HG02870 (cell line): ENCODE results near the gene VPS11.
A peak's percentile ranks its signal among the peaks of the same experiment; 100 is the strongest.

Experiments used
- ATAC-seq: cut with Tn5 transposase; IDR thresholded peaks from one replicate; pipeline ENCODE4 v1.9.1; 2021; ENCODE audit warnings: mild to moderate bottlenecking, moderate library complexity; ENCODE audit not compliant: unreplicated experiment

The VPS11 gene

DNA sequence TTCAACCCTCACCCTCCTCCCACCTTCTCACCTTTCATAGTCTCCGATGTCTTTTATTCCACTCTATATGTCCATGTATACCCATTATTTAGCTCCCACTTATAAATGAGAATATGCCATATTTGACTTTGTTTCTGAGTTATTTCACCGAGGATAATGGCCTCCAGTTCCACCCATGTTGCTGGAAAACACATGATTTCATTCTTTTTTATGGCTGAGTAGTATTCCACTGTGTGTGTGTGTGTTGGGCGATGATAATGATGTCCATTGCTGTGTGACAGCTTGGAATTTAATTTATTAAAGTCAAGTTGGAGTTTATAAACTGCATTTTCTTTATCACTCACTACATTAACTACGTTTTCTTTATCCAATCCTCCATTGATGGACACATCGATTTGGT lies 50.6 kb downstream of the VPS11 start:
- ATAC-seq: no peak

DNA sequence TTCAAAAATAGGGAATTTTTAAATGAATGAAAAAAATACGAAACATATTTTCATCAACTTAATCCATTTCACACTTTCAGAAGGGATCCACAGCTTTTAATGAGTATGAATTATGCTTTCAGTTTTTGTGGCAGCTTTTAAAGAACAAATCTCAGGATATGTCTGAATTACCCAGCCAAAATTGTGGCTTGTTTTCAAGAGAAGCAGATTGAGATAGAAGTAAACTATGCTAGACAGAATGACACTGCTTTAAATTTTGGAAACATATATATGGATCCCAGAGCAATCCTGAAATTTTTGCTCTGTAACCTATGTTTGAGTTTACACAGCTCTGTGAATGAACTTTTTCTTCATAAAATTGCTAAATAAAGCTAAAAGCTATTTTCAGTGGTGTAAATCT lies 51.3 kb downstream of the VPS11 start:
- ATAC-seq: no peak

DNA sequence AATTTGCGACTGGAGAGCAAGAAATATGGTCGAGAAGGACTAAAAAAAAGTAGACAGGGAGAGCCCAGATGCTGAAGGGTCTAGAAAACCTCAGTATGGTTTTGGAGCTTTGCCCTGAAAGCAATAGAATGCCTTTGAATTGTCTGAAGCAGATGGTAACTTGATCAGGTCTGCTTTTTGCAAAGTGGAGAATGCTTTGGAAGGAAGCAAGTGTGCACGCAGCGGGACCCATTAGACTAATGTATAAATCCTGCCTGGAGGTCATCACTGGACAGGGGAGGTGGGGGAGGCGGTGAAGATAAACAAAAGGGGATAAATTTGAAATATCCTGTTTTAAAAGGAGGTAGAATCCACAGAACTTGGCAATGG lies 53.0 kb downstream of the VPS11 start:
- no peak for ATAC-seq

DNA sequence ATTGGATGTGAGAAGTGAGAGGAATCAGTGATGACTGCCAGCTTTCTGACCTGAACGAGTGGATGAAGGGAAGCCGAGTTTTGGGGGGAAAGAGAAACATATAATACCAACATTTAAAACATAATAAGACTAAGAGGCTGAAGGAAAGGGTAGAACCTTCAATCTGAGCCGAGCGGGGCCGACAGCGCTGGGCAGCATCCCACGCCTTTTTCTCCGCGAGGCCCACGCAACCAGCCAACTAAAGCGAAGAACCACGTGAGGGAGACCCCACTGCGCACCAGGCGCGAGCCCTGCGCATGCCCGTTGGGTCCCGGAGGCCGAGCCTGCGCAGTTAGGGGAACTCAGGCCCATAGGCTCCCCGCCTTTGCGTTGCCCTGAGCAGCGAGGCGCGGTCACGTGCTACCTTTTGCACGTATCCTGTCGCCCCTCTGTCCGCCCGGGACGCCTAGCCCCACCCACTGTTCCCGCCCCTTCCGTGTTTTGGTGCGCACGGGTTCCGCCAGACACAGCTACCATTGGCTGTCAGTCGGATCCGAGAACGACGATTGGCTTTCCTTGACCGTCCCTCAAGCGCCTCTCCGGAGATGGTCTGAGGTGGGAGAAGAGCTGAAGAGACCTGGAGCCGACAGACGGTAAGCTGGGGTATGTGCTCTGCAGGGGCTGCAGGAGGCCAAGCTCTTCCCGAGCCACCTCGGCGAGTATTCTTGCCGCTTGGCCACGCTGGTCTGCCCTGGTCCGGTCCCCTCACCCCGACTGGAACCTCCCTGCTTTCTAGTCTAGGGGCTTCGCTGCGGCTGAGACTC lies 53.6 kb downstream of the VPS11 start, which contains the start of gene HINFP:
Gene HINFP, plus strand, starts transcription at position 573 of the 803 bp plus-strand sequence. CDS start 5,365 bp downstream, outside the sequence.
- peak; percentile 96 for ATAC-seq

DNA sequence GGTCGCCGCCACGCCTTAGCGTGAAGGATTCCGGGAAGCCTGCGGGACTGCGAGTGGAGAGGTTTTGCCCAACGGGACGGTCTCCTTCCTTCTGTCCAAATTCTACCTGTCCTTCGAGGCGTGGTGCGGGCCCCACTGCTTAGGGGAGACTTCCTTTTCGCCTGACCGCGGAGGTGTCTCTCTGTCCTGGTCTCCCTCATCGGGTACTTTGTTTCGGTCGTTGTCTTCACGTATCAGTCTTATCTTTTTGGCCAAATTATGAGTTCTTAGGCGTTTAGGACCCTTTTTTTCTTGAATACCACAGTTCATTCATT lies 54.1 kb downstream of the VPS11 start:
- ATAC-seq: no peak

DNA sequence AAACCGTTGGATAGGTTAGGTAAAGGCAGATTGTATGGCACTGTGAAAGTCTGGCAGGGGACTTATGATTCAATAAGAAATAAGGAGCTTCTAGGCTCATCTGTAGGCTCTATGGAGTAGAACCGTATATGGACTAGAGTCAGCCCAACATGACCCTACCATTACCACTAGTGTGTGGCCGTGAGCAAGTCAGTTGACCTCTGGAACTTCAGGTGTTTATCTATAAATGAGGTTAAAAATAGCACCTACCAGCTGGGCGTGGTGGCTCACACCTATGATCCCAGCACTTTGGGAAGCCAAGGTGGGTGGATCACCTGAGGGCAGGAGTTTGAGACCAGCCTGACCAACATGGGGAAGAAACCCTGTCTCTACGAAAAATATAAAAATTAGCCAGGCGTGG lies 58.2 kb downstream of the VPS11 start:
- ATAC-seq: no peak

DNA sequence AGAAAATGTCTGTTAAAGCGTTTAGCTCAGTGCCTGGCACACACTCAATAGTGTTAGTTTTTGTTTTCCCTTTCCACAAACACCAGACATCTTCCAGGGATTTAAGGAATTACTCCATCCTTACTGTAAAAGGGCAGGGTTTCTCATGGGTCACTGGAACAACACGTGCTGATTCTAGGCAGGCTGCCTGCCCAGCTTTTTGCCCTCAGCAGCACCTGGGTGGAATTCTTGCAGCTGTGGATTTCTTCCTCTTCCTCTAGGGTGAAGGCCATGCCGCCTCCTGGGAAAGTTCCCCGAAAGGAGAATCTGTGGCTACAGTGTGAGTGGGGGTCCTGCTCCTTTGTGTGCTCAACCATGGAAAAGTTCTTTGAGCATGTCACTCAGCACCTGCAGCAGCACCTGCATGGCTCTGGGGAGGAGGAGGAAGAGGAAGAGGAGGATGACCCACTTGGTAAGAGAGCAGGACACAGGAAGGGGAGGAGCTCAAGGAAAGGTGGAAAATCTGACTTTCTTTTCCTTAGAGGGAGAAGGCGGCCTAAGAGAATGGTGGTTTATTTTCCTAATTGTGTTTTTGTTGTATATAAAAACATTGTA lies 59.2 kb downstream of the VPS11 start:
- no peak for ATAC-seq

DNA sequence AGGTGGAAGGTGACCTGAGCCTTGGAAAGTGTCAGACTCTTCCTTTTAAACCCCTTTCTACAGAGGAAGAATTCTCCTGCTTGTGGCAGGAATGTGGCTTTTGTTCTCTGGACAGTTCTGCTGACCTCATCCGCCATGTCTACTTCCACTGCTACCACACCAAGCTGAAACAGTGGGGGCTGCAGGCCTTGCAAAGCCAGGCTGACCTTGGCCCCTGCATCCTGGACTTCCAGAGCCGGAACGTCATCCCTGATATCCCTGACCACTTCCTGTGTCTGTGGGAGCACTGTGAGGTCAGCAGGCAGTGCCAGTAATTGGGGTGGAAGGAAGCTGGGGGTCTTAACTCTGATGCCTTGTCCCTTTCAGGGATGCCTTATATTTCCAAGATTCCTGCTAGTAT lies 63.0 kb downstream of the VPS11 start:
- no peak for ATAC-seq
